HepG2 (cell line): Measurements from ENCODE around the gene VPS50.

Experiments
- ETV5 ChIP-seq: IDR thresholded peaks from 2 replicates; pipeline ENCODE4 v1.6.1; 2018; ENCODE audit warnings: missing biosample characterization, missing genetic modification reagents, inconsistent platforms, borderline replicate concordance
- EZH2 ChIP-seq: conservative IDR thresholded peaks from 2 replicates; pipeline ENCODE4 v1.6.1; 2012; ENCODE audit warnings: mild to moderate bottlenecking, low read depth, low read length, moderate library complexity
- GABPA ChIP-seq, 2 experiments: IDR thresholded peaks; 2 replicates each; pipeline ENCODE4 v1.6.1; 2011 to 2016; ENCODE audit warnings: low read depth in 2 of 2, low read length in 1 of 2, missing biosample characterization in 1 of 2, missing genetic modification characterization in 1 of 2
- MATR3 ChIP-seq: sonication (generic); formaldehyde crosslinking; IDR thresholded peaks from 2 replicates; pipeline ENCODE4 v1.4.0; 2020; ENCODE audit warnings: missing genetic modification reagents
- MAZ ChIP-seq, 2 experiments: sonication (generic) in 1 of 2; formaldehyde crosslinking in 1 of 2; IDR thresholded peaks; 2 replicates each; pipeline versions ENCODE4 v1.5.0 to v1.6.1; 2012 to 2020; ENCODE audit warnings: low read depth in 2 of 2, mild to moderate bottlenecking in 2 of 2, borderline replicate concordance in 1 of 2, improper control_type of control experiment in 1 of 2, low read length in 1 of 2, missing genetic modification reagents in 1 of 2, moderate library complexity in 1 of 2
- MYC ChIP-seq: sonication (generic); formaldehyde crosslinking; IDR thresholded peaks from 2 replicates; pipeline ENCODE4 v1.9.0; 2021; ENCODE audit warnings: missing genetic modification reagents, borderline replicate concordance
- NCOA2 ChIP-seq: sonication (generic); formaldehyde crosslinking; IDR thresholded peaks from 2 replicates; pipeline ENCODE4 v1.8.0; 2022; ENCODE audit warnings: inconsistent platforms
- RNF2 ChIP-seq: fragments of 450-650 bp; conservative IDR thresholded peaks from 2 replicates; pipeline ENCODE4 v1.6.1; 2016; ENCODE audit warnings: low read depth
- SMAD3 ChIP-seq: sonication (generic); formaldehyde crosslinking; IDR thresholded peaks from 2 replicates; pipeline ENCODE4 v1.4.0; 2020; ENCODE audit warnings: missing genetic modification reagents
- ZNF589 ChIP-seq: sonication (generic); formaldehyde crosslinking; conservative IDR thresholded peaks from 2 replicates; pipeline ENCODE4 v1.8.0; 2022; ENCODE audit warnings: mild to moderate bottlenecking, moderate library complexity, missing genetic modification reagents
- TF ChIP-seq, protein P1 (sequence below): sonication (generic); formaldehyde crosslinking; IDR thresholded peaks from 2 replicates; pipeline ENCODE4 v1.5.0; 2020; ENCODE audit warnings: mild to moderate bottlenecking, missing genetic modification reagents, moderate library complexity

DNA sequence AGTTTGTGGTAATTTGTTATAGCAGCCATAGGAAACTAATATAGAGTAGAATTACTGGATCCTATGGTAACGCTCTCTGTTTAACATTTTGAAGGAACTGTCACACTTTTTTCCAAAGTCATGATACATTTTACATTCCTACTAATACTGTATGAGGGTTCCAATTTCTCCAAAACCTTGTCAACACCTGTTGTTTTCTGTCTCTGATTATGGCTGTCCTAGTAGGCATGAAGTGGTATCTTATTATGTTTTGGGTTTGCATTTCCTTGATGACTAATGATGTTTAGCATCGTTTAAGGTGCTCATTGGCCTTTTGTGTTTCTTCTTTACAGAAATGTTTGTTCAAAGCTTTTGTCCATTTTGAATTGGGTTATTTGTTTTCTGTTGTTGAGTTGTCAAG lies 69.6 kb downstream of the VPS50 start:
- TF ChIP-seq SMAD3 (CRISPR knock-in tag) (no peak), MYC (CRISPR knock-in tag) (no peak), NCOA2 (no peak), MATR3 (CRISPR knock-in tag) (no peak), GABPA (IDR thresholded peaks at IDR 0.05; ENCODE audit: low read depth, low read length) (no peak), GABPA (CRISPR knock-in tag; IDR thresholded peaks at IDR 0.05; ENCODE audit: low read depth) (no peak), ETV5 (no peak), MAZ (IDR thresholded peaks at IDR 0.05; ENCODE audit: borderline replicate concordance, low read depth, low read length) (no peak), MAZ (CRISPR knock-in tag; IDR thresholded peaks at IDR 0.05; ENCODE audit: low read depth) (no peak), EZH2 (no peak), ZNF589 (CRISPR knock-in tag) (no peak), RNF2 (no peak)
- TF ChIP-seq, protein P1, sequence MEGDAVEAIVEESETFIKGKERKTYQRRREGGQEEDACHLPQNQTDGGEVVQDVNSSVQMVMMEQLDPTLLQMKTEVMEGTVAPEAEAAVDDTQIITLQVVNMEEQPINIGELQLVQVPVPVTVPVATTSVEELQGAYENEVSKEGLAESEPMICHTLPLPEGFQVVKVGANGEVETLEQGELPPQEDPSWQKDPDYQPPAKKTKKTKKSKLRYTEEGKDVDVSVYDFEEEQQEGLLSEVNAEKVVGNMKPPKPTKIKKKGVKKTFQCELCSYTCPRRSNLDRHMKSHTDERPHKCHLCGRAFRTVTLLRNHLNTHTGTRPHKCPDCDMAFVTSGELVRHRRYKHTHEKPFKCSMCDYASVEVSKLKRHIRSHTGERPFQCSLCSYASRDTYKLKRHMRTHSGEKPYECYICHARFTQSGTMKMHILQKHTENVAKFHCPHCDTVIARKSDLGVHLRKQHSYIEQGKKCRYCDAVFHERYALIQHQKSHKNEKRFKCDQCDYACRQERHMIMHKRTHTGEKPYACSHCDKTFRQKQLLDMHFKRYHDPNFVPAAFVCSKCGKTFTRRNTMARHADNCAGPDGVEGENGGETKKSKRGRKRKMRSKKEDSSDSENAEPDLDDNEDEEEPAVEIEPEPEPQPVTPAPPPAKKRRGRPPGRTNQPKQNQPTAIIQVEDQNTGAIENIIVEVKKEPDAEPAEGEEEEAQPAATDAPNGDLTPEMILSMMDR: no peak
